GM19351 (cell line): Measurements from ENCODE around the gene CFAP119.
"Not testable (repeated sequence)": the region's sequence is repeated elsewhere in the genome, so short reads cannot be mapped to it uniquely, and the experiment has no call there.

ENCODE experiments used
- ATAC-seq: cut with Tn5 transposase; IDR thresholded peaks from one replicate; pipeline ENCODE4 v1.9.1; 2021; ENCODE audit warnings: mild to moderate bottlenecking, moderate library complexity; ENCODE audit not compliant: unreplicated experiment

CFAP119 gene

GRCh38 chr16:30761928-30762902 lies at the start of gene CFAP119, which contains the start of gene RNF40:
TSS of gene CFAP119 (minus strand) at chr16:30762062. CDS start at chr16:30761748, 314 bp downstream.
TSS of gene RNF40 (plus strand) at chr16:30762322. CDS start at chr16:30762546, 224 bp downstream.
- peak; percentile 83 for ATAC-seq

- ATAC-seq: not testable (repeated sequence)
These were observed 47.8 kb upstream of the CFAP119 start for GRCh38 chr16:30809675-30810074.

GRCh38 chr16:30808890-30809426 lies 47.1 kb upstream of the CFAP119 start:
- ATAC-seq: not testable (repeated sequence)

GRCh38 chr16:30808146-30808545 lies 46.3 kb upstream of the CFAP119 start:
- ATAC-seq: no peak

GRCh38 chr16:30805370-30806169 lies 43.7 kb upstream of the CFAP119 start:
- ATAC-seq: no peak

- no peak for ATAC-seq
These were observed 43.2 kb upstream of the CFAP119 start for GRCh38 chr16:30805056-30805369.

GRCh38 chr16:30802936-30803335 lies 41.1 kb upstream of the CFAP119 start:
- no peak for ATAC-seq

GRCh38 chr16:30797670-30798309 lies 35.9 kb upstream of the CFAP119 start:
- no peak for ATAC-seq

GRCh38 chr16:30794634-30795033 lies 32.8 kb upstream of the CFAP119 start:
- ATAC-seq: no peak

GRCh38 chr16:30793508-30794069 lies 31.7 kb upstream of the CFAP119 start:
- ATAC-seq: no peak

- no peak for ATAC-seq
These were observed 25.9 kb upstream of the CFAP119 start for GRCh38 chr16:30787613-30788378.

- no peak for ATAC-seq
These were observed 25.2 kb upstream of the CFAP119 start, which contains the start of gene ZNF629 for GRCh38 chr16:30786936-30787612. TSS of gene ZNF629 (minus strand) at chr16:30787205. CDS start at chr16:30784482, 2,723 bp downstream.

- no peak for ATAC-seq
These were observed 24.5 kb upstream of the CFAP119 start for GRCh38 chr16:30786115-30786935.

GRCh38 chr16:30785126-30786106 lies 23.6 kb upstream of the CFAP119 start:
- ATAC-seq: no peak

GRCh38 chr16:30784215-30784614 lies 22.4 kb upstream of the CFAP119 start:
- ATAC-seq: no peak

- ATAC-seq: no peak
These were observed 21.6 kb upstream of the CFAP119 start for GRCh38 chr16:30783280-30784109.
